ENCODE results near the gene SPPL2B.
"Not testable (repeated sequence)": the region's sequence is repeated elsewhere in the genome, so short reads cannot be mapped to it uniquely, and the experiment has no call there.

The SPPL2B gene

DNA sequence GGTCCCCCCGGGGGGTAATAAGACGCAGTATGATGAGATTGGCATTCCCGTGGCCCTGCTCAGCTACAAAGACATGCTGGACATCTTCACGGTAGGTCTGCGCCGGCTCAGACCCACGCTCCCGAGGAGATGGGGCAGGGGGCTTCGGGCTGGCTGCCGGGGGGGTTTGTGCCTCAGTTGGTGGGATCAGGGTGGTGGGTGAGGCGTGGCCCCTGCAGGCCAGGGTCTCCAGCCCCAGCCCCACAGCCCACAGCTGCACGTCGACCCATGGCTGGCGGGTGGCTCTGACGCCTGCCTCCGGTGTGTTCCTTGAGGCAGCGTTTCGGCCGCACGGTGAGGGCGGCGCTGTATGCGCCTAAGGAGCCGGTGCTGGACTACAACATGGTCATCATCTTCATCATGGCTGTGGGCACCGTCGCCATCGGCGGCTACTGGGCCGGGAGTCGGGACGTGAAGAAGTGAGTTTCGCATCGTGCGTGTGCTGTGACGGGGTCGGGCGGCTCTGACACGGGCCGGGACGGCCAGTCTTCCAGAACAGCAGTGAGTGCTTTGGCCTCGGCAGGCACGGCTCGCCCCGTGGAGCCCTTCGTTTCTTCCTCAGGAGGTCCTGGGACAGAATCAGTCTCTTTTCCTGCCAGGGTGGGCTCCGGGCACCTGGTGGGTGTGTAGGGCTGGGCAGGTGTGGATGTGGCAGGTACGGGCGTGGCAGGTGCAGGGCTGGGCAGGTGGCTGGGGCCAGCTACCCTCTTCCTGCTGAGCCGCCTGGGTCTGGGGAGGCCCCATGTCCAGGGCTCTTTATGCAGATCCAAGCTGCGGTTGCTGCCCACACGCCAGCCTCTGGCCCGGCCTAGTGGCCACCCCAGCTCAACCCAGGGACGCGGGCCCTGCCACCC is 10.5 kb downstream of the SPPL2B start:
- no peak for DNase-seq

DNA sequence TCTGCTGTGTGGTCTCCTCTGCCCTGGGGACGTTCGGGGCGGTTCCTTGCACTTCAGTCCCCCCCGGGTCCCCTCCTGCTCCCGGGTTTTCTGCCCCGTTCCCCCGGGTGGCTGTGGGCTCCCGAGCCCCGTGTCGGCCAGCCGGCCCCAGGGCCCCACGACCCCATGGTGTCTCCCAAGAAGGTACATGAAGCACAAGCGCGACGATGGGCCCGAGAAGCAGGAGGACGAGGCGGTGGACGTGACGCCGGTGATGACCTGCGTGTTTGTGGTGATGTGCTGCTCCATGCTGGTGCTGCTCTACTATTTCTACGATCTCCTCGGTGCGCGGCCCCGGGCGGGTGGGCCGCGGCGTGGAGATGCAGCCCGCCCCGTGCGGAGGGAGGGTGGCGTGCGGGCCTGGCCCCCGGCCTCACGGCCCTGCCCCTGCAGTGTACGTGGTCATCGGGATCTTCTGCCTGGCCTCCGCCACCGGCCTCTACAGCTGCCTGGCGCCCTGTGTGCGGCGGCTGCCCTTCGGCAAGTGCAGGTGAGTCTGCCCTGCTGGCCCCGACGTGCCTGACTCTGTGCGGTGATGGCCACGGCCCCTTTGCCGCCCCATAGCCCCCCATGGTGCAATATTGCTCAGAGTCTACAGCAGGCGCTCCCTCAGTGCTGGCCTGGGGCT is 11.3 kb downstream of the SPPL2B start:
- no peak for DNase-seq

DNA sequence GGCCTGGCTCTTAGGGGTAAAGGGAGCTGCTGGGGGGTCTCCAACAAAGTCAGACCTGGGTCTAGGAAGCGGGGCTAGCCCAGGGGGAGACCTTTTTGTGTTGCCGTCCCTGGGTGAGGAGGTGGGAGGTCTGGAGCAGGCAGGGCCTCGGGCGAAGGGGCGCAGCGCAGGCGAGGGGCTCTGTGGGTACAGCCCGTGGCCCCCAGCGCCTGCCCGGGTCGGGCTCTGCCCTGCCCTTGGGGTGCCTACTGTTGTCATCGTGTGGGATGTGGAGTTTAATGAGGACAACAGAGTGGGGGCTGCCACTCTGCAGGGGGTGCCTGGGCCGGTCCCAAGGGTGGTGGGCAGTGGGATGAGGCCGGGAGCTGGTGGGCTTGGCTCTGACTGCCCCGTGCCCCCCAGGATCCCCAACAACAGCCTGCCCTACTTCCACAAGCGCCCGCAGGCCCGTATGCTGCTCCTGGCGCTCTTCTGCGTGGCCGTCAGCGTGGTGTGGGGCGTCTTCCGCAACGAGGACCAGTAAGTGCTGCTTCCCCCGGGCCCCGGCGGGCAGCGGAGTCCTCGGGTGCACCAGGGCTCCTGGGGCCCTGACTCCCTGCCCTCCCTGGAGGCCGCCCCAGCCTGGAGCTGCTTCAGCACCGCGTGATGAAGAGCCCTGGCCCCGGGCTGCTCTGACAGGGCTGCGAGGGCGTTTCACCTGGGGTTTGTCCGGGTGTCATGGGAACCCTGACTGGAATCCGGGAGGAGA is 12.2 kb downstream of the SPPL2B start:
- no peak for DNase-seq

DNA sequence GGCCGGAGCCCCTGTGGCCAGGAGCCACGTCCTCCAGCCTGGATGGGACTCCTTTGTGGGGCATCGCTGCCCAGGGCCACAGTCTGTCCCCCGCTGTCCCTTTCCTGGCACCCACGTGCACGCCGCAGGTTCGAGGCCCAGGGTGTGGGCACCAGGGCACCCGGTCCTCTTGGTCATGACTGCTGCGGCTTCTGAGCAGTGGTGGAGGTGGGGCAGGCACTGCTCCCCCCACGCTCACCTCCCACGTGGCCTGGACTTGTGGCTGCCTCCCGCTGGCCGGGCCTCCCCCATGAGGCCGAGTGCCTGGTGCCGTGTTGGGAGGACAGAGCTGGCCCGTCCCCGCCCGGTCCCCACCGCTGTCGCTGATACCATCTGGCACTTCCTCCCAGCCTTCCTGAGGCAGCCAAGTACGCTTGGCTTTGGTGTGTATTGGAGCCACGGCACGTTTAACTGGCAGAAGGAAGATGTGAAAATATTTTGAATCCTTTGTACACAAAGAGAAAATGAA is 12.8 kb downstream of the SPPL2B start:
- no peak for DNase-seq

DNA sequence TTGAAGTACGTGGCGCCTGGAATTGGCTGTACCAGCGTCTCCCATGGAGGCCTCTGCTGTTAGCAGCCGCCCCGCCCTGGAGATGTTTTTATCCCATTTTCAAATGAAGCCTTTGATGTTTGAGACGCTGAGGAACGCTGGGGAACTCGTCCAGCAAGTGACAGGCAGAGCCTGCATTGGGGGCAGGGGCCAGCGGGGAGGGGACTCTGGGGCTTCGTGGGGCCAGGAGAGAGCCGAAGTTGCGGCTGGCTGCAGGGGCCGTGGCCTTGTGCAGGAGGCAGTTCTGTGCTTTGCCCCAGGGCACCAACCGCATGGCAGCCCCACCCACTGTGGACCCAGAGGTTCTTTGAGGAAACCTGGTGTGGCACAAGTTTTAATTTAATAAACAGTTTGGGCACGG is 13.5 kb downstream of the SPPL2B start:
- DNase-seq, result no peak

DNA sequence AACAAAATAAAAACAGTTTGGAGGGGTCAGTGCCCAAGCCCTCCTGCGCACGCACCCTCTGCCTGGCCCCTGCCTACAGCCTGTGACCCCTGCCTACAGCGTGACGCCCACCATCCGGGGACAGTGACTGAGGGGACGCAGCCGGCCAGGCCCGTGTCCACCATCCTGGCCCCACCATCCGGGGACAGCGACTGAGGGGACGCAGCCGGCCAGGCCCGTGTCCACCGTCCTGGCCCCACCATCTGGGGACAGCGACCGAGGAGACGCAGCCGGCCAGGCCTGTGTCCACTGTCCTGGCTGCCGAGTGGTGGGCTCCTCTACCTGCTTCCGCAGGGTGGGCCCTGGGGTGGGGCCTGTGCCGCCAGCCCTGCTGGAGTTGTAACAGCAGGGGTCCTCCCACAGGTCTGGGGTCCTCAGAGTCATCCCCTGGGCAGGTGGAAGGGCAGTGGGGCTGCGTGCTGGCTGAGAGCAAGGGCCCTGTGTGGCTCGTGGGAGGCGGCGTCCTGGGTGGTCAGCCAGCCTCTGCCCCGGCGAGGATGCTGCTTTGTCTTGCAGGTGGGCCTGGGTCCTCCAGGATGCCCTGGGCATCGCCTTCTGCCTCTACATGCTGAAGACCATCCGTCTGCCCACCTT is 14.3 kb downstream of the SPPL2B start:
- DNase-seq, result no peak

DNA sequence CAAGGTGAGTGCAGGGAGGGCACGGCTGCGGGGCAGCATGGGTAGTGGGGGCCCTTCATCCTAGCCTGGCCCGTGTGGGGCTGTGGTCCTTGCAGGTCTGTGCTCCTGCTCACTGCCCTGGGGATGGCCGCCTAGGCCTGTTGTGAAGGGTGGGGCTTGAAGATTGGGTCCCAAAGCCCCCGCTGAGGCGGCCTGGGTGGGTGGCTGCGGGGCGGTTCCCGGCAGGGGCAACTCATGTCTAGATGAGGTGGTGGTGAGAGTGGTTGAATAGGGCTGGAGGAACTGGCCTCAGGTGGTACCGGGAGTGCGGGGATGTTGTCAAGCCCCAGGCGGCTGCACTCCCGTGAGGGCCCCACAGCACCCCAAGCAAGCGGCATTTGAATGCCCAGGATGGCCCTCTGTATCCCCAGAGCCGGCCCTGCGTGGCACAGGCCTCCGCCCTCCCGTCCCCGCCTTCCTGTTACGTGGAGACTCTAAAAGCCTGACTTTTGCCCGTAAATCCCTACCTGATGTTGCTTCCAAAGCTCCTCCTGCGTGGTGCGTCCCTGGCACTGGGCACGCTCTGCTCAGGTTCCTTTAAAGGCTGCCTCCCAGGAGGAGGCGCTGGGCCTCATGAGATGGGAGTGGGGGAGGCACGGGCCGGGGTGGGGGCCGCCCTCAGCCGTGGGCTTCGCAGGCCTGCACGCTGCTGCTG is 15.0 kb downstream of the SPPL2B start:
- DNase-seq, result no peak

DNA sequence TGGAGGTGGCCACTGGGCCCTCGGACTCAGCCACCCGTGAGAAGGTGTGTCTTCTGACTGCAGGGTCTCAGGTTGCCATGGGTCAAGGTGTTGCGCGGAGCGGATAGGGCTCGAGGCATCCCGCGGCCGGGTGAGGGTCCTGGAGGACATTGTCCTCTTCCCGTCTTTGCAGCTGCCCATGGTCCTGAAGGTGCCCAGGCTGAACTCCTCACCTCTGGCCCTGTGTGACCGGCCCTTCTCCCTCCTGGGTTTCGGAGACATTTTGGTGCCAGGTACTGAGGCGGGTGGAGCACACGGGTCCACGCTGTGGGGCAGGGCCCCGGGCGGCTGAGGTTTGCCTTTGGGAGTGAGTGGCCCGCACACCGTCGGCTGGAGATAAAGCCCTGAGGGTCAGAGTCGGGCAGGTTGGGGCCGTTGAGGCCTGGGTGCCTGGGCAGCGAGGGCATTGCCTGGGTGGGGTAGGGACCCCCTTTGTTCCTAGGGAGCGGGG is 15.9 kb downstream of the SPPL2B start:
- no peak for DNase-seq

DNA sequence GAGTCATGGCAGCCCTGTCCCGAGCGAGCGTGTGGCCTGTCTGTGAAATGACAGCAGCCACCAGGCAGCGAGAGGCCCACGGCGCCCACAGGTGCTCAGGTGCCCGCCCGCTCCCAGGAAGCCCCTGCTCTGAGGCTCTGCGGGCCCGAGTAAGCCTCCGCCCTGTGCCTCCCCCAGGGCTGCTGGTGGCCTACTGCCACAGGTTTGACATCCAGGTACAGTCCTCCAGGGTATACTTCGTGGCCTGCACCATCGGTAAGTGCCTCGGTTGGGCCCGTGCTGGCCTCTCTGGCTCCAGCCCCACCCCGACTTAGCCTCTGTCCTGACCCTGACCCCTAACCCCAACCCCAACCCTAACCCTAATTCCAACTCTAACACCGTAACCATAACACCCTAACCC is 16.6 kb downstream of the SPPL2B start:
- no peak for DNase-seq

DNA sequence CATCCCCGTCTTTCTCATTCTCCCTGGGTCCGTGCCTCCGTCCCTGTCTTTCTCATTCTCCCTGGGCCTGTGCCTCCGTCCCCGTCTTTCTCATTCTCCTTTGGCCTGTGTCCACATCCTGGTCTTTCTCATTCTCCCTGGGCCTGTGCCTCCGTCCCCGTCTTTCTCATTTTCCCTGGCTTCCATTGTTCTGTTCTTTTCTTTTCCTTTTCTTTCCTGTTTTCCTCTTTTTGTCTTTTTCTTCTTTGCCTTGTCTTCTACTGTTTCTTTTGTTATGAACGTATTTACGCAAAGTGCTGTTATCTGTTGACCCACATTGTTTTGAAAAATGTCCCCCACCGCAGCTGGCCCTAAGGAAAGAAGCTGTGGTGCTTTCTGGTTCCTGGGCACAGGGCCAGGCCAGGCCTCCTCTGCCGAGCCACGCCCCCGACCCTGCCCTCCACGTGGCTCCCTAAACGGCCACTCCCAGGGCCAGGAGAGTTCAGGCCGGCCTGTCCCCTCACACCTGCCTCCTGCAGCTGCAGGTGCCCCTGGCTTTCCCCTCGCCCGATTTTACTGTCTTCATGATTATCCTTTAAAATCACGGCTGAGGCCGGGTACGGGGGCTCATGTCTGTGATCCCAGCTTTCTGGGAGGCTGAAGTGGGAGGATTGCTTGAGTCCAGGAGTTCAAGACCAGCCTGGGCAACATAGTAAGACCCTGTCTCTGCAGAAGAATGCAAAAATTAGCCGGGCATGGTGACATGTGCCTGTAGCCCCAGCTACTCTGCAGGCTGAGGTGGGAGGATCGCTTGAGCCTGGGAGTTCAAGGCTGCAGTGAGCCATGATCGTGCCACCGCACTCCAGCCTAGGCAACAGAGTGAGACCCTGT is 17.5 kb downstream of the SPPL2B start:
- peak; percentile 33 for DNase-seq

DNA sequence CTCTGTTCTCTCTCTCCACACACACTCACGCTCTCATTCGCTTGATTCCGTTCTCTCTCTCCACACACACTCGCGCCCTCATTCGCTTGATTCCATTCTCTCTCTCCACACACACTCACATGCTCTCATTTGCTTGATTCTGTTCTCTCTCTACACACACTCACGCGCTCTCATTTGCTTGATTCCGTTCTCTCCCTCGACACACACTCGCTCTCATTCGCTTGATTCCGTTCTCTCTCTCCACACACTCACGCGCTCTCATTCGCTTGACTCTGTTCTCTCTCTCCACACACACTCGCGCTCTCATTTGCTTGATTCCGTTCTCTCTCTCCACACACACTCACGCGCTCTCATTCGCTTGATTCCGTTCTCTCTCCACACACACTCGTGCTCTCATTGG is 21.3 kb downstream of the SPPL2B start:
- not testable (repeated sequence) for DNase-seq

DNA sequence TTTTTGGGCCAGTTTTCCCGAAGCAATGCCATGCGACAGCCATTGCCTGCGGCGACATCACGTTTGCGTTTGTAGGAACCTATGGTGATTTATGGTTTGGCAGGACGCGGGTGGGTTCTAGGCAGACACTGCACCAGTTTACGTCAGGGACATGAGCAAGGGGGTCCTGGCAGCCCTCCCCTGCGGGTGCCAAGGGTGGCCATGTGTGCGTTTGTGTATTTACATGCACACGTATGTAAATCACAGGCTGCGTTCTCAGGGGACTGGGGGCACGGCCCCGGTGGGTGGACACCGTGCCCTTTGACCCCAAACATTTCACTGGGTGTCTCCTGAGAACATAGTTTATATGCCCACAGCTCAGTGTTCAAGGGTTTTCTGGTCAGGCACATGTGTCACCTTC is 22.2 kb downstream of the SPPL2B start:
- no peak for DNase-seq

DNA sequence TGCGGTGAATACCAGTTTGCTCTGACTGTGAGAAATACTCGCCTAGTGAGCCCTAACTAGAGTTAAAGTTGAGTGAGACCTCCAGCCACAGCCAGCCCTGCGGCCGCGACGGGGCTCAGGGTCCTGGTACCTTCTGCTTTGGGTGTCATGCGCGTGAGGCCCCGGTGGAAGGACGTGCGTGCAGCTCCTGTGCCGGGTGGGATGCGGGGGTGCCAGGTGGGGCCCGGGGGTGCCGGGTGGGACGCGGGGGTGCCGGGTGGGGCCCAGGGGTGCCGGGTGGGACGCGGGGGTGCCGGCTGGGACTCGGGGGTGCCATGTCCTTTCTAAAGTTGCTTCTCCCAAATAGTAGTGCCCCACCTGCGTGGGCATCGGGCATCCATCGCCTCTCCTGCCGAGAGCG is 23.1 kb downstream of the SPPL2B start:
- no peak for DNase-seq

DNA sequence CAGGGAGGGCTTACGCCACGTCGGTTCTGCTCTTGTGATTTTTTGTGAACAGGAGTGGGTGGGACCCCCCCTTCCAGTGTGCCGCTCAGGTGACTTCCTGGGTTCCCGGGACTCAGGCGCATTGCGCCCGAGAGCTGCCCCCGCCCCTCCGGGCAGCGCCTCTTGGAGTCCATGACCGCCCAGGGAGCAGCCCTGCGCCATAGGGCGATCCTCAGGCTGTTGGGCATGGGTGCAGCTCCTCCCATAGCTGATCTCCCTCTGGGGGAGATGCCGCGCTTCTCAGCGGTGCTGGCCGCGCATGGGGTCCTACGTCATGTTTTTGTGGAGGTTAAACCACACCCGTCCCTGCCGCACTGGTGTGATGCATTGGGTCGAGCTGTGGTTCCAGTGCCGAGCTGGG is 23.6 kb downstream of the SPPL2B start:
- no peak for DNase-seq

DNA sequence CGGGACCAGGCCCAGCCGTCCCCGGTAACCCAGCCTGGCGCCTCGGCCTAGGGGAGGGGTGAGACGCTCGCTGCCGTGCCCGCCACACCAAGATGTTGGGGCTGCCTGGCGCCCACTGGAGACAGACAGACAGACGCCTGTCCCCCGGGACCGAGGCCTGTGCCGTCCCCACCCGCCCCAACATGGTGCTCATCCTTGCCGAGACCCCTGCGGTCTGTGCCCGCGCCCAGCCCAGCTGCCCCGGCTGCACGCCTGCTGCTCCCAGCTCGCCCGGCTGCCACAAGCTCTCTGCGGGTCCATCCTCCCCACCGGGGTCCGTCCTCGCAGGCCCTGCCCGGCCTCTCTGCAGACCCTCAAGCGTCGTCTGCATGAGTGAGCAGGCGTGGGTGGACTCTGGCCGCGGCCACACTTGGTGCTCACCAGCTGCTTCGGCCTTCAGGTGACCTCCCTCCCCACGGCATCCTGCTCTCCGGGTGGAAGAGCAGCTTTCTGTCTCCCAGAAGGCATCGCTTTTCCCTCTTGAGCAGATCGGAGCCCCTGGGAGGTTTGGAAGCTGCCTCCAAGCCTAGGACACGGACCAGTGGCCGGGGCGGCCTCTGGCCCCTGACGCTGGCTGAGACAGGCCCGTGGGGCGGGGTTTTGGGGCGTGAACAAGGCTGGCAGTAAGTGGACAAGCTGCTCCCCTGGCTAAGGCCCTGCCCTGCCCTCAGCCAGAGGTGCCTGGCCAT is 24.8 kb downstream of the SPPL2B start:
- no peak for DNase-seq

DNA sequence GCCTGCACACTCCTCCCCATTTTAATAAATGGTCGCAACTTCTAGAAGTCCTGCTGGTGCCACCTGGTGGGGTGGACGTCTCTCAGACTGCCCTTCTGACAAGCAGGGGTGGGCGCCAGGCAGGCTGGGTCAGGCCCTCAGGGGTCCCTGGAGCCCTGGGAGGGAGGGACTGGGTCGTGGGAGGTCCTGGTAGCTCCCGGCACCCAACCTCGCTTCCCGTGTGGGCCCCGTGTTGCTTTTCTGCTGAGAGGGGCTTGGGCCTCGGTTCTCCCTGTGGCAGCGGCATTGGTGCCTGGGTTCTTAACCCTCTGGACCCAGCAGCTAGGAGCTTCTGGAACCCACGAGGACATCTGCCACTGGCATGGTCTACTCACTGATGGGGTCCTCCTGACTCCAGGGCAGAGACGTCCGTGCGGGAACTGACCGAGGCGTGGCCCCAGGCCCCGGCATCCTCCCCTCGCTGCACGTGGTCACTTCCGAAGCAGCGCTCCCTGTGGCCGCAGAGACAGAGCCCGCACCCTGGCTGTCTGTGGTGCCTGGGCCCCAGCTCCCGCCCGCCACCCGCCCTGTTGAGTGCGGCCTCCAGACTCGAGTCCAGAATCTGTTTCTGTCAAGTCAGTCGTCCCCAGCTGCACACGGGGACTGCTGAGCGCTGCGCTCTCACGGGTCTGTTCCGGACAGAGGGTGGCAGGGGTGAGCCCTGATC is 25.6 kb downstream of the SPPL2B start:
- no peak for DNase-seq

DNA sequence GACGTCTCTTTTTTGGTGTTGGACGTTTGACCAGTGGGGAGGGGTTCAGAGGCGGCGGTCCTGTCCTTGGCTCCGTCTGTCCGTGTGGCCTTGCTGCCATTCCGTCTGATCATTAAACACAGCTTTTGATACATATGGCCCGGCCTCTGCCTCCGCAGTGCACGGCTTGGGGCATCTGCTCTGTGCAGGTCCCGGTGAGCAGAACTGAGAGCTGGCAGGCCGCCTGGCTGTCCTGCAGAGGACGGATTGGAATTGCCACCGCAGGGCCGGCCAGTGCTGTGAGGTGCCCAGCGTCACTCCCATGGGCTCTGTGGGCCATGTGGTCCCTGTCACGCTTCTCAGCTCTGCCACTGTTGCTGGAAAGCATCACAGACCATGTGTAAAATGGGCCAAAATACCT is 26.2 kb downstream of the SPPL2B start:
- no peak for DNase-seq

DNA sequence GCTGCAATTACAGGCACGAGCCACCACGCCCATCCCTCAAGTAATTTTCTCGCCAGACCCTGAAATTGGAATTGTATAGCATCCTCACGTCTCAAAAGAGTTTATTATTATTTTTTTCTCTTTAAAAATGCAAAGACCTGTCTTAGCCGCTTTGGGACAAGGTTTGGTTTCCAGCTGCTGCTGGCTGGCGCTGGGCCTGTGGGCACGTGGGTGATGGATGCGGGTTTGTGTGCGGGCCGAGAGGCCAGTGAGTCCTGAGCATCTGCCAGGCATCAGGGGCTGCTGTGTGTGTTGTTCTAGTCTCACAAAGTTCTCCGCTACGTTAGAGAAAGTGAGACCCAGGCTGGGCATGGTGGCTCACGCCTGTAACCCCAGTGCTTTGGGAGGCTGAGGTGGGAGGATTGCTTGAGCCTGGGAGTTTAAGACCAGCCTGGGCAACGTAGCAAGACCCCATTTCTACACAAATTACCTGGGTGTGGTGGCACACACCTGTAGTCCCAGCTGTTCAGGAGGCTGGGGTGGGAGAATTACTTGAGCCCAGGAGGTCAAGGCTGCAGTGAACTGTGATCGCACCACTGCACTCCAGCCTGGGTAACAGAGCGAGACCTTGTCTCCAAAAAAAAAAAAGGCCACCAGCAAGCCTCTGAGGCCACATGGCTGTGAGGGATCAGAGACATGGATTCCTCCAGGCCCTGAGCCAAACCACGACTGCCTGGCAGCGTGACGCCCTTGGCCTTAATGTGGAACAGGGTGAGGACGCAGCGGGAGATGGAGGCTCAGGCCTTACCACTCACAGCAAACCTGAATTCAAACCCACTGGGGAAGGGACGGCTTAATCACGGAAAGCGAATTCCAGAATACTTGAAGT is 26.9 kb downstream of the SPPL2B start:
- no peak for DNase-seq
